ENCODE results near the gene HSD17B12. TPM values are rescaled to one million over a fixed set of nuclear protein-coding genes. Genes with fewer than 3 reads are reported as not detected.
"Not testable (repeated sequence)": the region's sequence is repeated elsewhere in the genome, so short reads cannot be mapped to it uniquely, and the experiment has no call there.

HSD17B12 gene
- polyA plus RNA-seq, 2 of the 4 experiments (the other 2 are of a cell fraction), result 102 to 103 TPM

GRCh38 chr11:43768654-43769053 is 88.1 kb downstream of the HSD17B12 start:
- H3K27ac ChIP-seq; FAIRE-seq; DNase-seq (ENCODE audit: low read depth in 1 of 2, low spot score in 1 of 2); H3K4me3 ChIP-seq; H3K4me2 ChIP-seq; ATAC-seq; H3K9me3 ChIP-seq; H3K4me1 ChIP-seq; POLR2A ChIA-PET: not testable (repeated sequence)
- peak; percentile 73 for TF ChIP-seq MAFK (IDR thresholded peaks at IDR 0.05; ENCODE audit: partially characterized antibody)
- 90% methylated on average over 5 of the region's 5 CpGs for WGBS (ENCODE audit: missing lambda C conversion rate)
- CTCF ChIA-PET, result interaction anchor here (1.1 kb wide), 1 partner anchor 57 kb away, joined by 4 read pairs; no protein-coding TSS in a partner anchor

GRCh38 chr11:43770173-43770572 is 89.6 kb downstream of the HSD17B12 start:
- no peak overlapping the region for H3K4me3 ChIP-seq
- H3K4me1 ChIP-seq, result no peaks in the 10 kb centered on the region
- CTCF ChIA-PET, result no interaction called here
- 93% methylated on average over 3 of the region's 3 CpGs for WGBS (ENCODE audit: missing lambda C conversion rate)
- FAIRE-seq (no peak), ATAC-seq (no peak), DNase-seq (ENCODE audit: low read depth in 1 of 2, low spot score in 1 of 2) (no peak)
- H3K9me3 ChIP-seq, result peaks cover 5% of the 10 kb centered on the region; the same call in 2 of the 3 replicates
- TF ChIP-seq ELK1 (IDR thresholded peaks at IDR 0.05; ENCODE audit: low read depth, low read length) (no peak), HEYL (CRISPR knock-in tag; IDR thresholded peaks at IDR 0.05) (no peak), SREBF2 (IDR thresholded peaks at IDR 0.05) (no peak), KDM1A (IDR thresholded peaks at IDR 0.05; ENCODE audit: low read depth) (no peak), POLR2AphosphoS2 (conservative IDR thresholded peaks at IDR 0.05; ENCODE audit: low read length) (no peak), NR3C1 (IDR thresholded peaks at IDR 0.05) (no peak), FOSL2 (IDR thresholded peaks at IDR 0.05) (no peak), FOSL2 (CRISPR knock-in tag; IDR thresholded peaks at IDR 0.05) (no peak), HOXB13 (CRISPR knock-in tag; IDR thresholded peaks at IDR 0.05; ENCODE audit: low read depth) (no peak), BCL3 (IDR thresholded peaks at IDR 0.05) (no peak), E2F6 (IDR thresholded peaks at IDR 0.05; ENCODE audit: borderline replicate concordance, low read depth) (no peak), BHLHE40 (IDR thresholded peaks at IDR 0.05; ENCODE audit: low read depth, low read length) (no peak), TFCP2L1 (CRISPR knock-in tag; IDR thresholded peaks at IDR 0.05) (no peak), EP300 (IDR thresholded peaks at IDR 0.05) (no peak)
- no peak overlapping the region for H3K4me2 ChIP-seq
- POLR2A ChIA-PET, result no interaction called here
- no peak overlapping the region for H3K27ac ChIP-seq

GRCh38 chr11:43772733-43773132 is 92.2 kb downstream of the HSD17B12 start:
- no peaks in the 10 kb centered on the region for H3K4me1 ChIP-seq
- H3K4me2 ChIP-seq, result no peak overlapping the region
- DNase-seq (ENCODE audit: low read depth in 1 of 2, low spot score in 1 of 2) (no peak), FAIRE-seq (no peak), ATAC-seq (no peak)
- TF ChIP-seq RNF2 (IDR thresholded peaks at IDR 0.05; ENCODE audit: borderline replicate concordance, low read depth), result no peak
- no peak for TF ChIP-seq BCL3 (IDR thresholded peaks at IDR 0.05)
- no peak for TF ChIP-seq ATOH8 (CRISPR knock-in tag; IDR thresholded peaks at IDR 0.05; ENCODE audit: low read depth)
- TF ChIP-seq CTCF (IDR thresholded peaks at IDR 0.05), result no peak
- no peak for TF ChIP-seq HOXA7 (CRISPR knock-in tag; IDR thresholded peaks at IDR 0.05)
- TF ChIP-seq HOXB5 (CRISPR knock-in tag; IDR thresholded peaks at IDR 0.05), result no peak
- TF ChIP-seq CEBPB (IDR thresholded peaks at IDR 0.05), result no peak
- ChIA-PET POLR2A (no interaction called here), CTCF (interaction anchor here (0.6 to 1.0 kb wide), 2 partner anchors 18 to 53 kb away, joined by 3 to 4 read pairs; no protein-coding TSS in a partner anchor)
- H3K4me3 ChIP-seq, result no peak overlapping the region
- H3K9me3 ChIP-seq, result peaks cover 5% of the 10 kb centered on the region; the same call in 1 of the 3 replicates
- no peak overlapping the region for H3K27ac ChIP-seq
- 95% methylated on average over 7 of the region's 7 CpGs for WGBS (ENCODE audit: missing lambda C conversion rate)

Data from A549 (cell line).